SW480 (cell line): Measurements from ENCODE around the gene POP7.
"Not testable (repeated sequence)": the region's sequence is repeated elsewhere in the genome, so short reads cannot be mapped to it uniquely, and the experiment has no call there.

Experiments used
- DNase-seq: peaks from one replicate; pipeline ENCODE4 v3.0.0-alpha.2; 2016; ENCODE audit warnings: low spot score

Gene POP7

GRCh38 chr7:100705753-100706671 is at the start of gene POP7:
POP7 (plus strand) TSS chr7:100706121; CDS start chr7:100706831, 710 bp downstream.
- peak; percentile 99 for DNase-seq

GRCh38 chr7:100662194-100662776 is 43.6 kb upstream of the POP7 start:
- not testable (repeated sequence) for DNase-seq

- DNase-seq: no peak
These were observed 40.7 kb upstream of the POP7 start for GRCh38 chr7:100665168-100665726.

GRCh38 chr7:100667331-100668068 is 38.4 kb upstream of the POP7 start:
- no peak for DNase-seq

- no peak for DNase-seq
These were observed 37.9 kb upstream of the POP7 start for GRCh38 chr7:100668069-100668449.

- DNase-seq: not testable (repeated sequence)
These were observed 36.8 kb upstream of the POP7 start for GRCh38 chr7:100669106-100669505.

- DNase-seq: no peak
These were observed 35.8 kb upstream of the POP7 start for GRCh38 chr7:100670074-100670473.

GRCh38 chr7:100671353-100672327 is 34.3 kb upstream of the POP7 start:
- no peak for DNase-seq

- peak; percentile 100 for DNase-seq
These were observed 32.5 kb upstream of the POP7 start, which contains the start of gene GNB2 for GRCh38 chr7:100673302-100673941. GNB2 (plus strand) TSS chr7:100673740; CDS start chr7:100676266, 2,526 bp downstream.

- DNase-seq: peak; percentile 48
These were observed 31.9 kb upstream of the POP7 start for GRCh38 chr7:100673942-100674410.

- peak; percentile 41 for DNase-seq
These were observed 31.4 kb upstream of the POP7 start for GRCh38 chr7:100674411-100675104.

- no peak for DNase-seq
These were observed 30.8 kb upstream of the POP7 start for GRCh38 chr7:100675105-100675451.

- DNase-seq: peak; percentile 64
These were observed 30.2 kb upstream of the POP7 start for GRCh38 chr7:100675581-100676350.

- no peak for DNase-seq
These were observed 29.2 kb upstream of the POP7 start for GRCh38 chr7:100676501-100677306.

- DNase-seq: no peak
These were observed 28.3 kb upstream of the POP7 start for GRCh38 chr7:100677308-100678267.

- no peak for DNase-seq
These were observed 27.5 kb upstream of the POP7 start for GRCh38 chr7:100678291-100678984.
